Fibroblast of villous mesenchyme (primary cell): ENCODE measurements around the gene HDAC10. TPM values are rescaled to one million over a fixed set of nuclear protein-coding genes. Genes with fewer than 3 reads are reported as not detected.
"Not testable (repeated sequence)": the region's sequence is repeated elsewhere in the genome, so short reads cannot be mapped to it uniquely, and the experiment has no call there.

Experiments
- DNase-seq: peaks from one replicate; pipeline ENCODE4 v3.0.0-alpha.2; 2010; ENCODE audit warnings: low read depth
- H3K4me3 ChIP-seq: 2 replicates; pipeline ENCODE4 v1.5.1; 2011; ENCODE audit warnings: low read depth, mild to moderate bottlenecking, low read length
- total RNA-seq: library from RNA; depleted of rRNA; stranded (reverse); fragments of >200 nt; gene quantifications from 2 replicates; pipeline ENCODE4 v1.2.3, GENCODE V29; 2012
- TF ChIP-seq, protein P1 (sequence below): IDR thresholded peaks from 2 replicates; pipeline ENCODE4 v1.5.1; 2012; ENCODE audit warnings: low read depth, mild to moderate bottlenecking, low read length; ENCODE audit not compliant: insufficient read depth

Gene HDAC10
- total RNA-seq, 1 donor, result 19.4 TPM

DNA sequence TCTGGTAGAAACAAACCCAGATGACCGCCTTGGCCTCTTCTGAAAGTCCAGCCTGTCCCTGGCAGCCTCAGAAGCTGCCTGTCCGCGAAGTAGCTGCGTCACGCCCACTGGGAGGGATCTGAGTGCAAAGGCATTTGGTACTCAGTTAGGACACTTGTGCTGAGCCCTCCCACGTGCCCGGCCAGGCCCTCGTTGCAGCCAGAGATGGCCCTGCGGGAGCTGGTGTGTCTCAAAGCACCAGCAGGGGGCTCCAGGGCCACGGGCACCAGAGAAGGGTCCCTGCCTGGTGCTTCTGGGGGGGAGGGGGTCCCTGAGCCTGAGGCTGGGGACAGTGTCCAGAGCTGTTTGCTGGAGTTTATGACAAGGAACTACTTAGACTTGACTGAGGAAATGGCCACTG is 44.5 kb downstream of the HDAC10 start:
- H3K4me3 ChIP-seq, result no peak overlapping the region
- TF ChIP-seq, protein P1, sequence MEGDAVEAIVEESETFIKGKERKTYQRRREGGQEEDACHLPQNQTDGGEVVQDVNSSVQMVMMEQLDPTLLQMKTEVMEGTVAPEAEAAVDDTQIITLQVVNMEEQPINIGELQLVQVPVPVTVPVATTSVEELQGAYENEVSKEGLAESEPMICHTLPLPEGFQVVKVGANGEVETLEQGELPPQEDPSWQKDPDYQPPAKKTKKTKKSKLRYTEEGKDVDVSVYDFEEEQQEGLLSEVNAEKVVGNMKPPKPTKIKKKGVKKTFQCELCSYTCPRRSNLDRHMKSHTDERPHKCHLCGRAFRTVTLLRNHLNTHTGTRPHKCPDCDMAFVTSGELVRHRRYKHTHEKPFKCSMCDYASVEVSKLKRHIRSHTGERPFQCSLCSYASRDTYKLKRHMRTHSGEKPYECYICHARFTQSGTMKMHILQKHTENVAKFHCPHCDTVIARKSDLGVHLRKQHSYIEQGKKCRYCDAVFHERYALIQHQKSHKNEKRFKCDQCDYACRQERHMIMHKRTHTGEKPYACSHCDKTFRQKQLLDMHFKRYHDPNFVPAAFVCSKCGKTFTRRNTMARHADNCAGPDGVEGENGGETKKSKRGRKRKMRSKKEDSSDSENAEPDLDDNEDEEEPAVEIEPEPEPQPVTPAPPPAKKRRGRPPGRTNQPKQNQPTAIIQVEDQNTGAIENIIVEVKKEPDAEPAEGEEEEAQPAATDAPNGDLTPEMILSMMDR, result peak; percentile 75
- peak; percentile 87 for DNase-seq

DNA sequence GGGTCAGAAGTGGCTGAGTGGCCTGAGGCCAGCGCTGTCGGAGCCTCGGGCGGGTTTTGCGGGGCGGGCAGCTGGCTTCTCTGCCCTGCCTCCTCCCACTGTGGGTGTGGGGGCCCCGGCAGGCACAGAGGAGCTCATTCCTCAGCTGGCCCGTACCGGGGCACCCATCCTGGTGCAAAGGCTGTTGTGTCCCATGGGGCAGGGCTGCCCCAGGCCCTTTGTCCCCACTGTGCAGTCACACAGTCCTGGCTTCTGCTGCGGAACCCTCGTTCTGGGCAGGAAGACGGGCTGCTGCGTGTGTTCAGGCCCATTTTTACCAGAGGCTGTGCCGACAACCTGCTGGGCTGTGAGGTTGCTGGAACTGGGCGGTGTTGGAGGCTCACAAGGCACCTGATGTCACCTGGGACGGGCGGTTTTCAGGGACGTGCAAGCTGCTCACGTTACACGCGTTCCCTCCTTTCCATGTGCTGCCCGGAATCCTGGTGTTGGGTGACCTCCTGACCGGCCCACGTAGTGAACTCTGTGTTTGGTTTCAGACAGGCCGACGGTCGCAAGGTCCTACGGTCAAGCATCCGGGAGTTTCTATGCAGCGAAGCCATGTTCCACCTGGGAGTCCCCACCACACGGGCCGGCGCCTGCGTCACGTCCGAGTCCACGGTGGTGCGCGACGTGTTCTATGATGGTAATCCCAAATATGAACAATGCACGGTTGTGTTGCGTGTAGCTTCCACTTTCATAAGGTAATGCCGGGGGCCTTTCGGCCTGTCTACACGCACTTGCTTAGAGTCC is 45.1 kb downstream of the HDAC10 start:
- H3K4me3 ChIP-seq, result no peak overlapping the region
- DNase-seq, result no peak
- TF ChIP-seq, protein P1, result no peak

DNA sequence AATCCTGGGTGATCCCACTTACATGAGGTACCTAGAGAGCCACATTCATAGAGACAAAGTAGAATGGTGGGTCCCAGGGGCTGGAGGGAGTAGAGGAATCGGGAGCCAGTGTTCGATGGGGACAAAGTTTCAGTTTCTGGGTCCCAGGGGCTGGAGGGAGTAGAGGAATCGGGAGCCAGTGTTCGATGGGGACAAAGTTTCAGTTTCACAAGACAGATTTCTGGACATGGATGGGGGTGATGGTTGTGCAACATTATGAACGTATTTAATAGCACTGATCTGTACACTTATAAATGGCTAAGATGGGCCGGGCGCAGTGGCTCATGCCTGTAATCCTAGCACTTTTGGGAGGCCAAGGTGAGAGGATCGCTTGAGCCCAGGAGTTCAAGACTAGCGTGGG is 46.1 kb downstream of the HDAC10 start:
- not testable (repeated sequence) for DNase-seq, H3K4me3 ChIP-seq

DNA sequence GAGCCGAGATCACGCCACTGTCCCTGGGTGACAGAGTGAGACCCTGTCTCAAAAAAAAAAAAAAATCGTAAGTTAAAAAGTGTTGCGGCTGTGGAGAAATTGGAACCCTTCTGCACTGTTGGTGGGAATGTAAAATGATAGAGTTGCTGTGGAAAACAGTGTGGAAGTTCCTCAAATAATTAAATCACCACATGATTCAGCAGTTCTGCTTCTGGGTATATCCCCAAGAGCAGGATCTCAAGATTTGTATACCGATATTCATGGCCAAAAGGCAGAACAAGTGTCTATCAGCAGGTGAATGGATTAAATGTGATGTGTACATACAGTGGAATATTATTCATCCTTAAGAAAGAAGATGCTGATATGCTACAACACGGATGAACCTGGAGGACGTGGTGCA is 46.5 kb downstream of the HDAC10 start:
- TF ChIP-seq, protein P1, result no peak
- DNase-seq, result no peak
- H3K4me3 ChIP-seq, result no peak overlapping the region

DNA sequence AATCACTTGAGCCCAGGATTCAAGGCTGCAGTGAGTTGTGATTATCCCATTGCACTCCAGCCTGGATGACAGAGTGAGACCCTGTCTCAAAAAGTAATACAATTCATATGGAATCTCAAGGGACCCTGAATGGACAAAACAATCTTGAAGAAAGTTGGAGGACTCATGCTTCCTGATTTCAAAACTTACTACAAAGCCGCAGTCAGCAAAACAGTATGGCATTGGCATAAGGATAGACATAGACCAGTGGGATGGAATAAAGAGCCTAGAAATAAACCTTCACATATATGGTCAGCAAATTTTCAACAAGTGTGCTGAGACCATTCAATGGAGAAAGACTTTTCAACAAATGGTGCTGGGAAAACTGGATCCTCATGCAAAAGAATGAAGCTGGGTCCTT is 47.8 kb downstream of the HDAC10 start:
- no peak for DNase-seq
- no peak overlapping the region for H3K4me3 ChIP-seq
- TF ChIP-seq, protein P1, result no peak

DNA sequence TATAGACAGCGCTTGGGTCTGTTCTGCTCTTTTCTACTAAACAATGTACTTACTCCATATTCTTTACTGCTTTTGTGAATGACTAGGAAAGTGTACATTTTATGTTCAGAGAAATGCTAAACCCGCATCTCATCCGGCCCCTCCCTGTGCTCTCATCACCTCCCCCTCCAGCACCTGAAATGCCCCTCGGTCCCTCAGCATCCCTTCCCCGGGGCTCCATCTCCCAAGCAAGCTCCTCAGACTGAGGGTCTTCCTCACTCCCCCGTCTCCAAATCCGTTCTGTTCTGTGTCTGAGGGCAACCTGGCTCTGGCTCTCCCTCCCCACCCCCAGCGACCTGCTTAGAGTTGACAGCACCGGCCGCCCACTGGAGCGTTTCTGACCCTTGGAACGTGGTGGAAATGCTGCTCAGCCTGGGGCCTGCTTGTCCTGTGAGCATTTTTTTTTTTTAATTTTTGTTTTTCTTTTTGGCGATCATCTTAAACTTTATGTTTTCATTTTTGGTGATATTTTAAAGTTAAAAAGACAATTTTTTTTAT is 48.9 kb downstream of the HDAC10 start:
- H3K4me3 ChIP-seq, result peak overlapping the region; percentile 74
- TF ChIP-seq, protein P1, result no peak
- DNase-seq, result no peak

DNA sequence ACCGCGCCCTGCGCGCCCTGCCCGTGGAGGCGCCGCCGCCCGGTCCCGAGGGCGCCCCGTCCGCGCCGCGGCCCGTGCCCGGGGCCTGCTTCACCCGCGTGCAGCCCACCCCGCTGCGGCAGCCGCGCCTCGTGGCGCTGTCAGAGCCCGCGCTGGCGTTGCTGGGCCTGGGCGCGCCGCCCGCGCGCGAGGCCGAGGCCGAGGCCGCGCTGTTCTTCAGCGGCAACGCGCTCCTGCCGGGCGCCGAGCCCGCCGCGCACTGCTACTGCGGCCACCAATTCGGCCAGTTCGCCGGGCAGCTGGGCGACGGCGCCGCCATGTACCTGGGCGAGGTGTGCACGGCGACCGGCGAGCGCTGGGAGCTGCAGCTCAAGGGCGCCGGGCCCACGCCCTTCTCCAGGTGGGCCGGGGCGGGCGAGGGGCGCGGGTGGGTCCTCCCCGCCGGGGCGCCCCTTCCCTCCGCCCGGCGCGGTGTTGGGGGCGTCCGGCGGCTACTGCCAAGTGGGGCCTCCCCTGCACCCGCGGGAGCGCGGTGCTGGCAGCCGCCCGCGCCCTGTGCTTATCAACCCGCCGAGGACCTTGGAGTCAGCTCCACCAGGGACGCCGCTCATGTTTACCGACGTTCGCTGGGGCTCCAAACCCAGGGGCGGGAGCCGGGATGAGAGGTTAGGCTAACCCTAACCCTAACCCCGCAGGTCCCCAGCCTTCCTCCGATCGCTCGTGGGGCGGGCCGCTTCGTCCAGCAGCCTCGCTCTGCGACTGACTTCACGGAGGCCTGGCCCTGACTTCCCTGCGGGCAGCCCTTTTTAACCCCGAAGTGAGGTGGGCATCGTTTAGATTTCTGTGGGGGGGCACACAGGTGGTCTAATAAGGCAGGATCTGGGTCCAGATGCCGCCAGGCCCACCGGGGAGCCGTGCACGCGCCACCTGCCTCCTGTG is 49.6 kb downstream of the HDAC10 start:
- H3K4me3 ChIP-seq, result peak overlapping the region; percentile 74
- peak; percentile 16 for DNase-seq
- TF ChIP-seq, protein P1, result no peak
